ENCODE results near the gene IL1R1. TPM values are rescaled to one million over a fixed set of nuclear protein-coding genes. Genes with fewer than 3 reads are reported as not detected.

Gene IL1R1
- total and polyA plus RNA-seq, 4 donors = 14.0 to 49.3 (median 29.5) TPM

DNA sequence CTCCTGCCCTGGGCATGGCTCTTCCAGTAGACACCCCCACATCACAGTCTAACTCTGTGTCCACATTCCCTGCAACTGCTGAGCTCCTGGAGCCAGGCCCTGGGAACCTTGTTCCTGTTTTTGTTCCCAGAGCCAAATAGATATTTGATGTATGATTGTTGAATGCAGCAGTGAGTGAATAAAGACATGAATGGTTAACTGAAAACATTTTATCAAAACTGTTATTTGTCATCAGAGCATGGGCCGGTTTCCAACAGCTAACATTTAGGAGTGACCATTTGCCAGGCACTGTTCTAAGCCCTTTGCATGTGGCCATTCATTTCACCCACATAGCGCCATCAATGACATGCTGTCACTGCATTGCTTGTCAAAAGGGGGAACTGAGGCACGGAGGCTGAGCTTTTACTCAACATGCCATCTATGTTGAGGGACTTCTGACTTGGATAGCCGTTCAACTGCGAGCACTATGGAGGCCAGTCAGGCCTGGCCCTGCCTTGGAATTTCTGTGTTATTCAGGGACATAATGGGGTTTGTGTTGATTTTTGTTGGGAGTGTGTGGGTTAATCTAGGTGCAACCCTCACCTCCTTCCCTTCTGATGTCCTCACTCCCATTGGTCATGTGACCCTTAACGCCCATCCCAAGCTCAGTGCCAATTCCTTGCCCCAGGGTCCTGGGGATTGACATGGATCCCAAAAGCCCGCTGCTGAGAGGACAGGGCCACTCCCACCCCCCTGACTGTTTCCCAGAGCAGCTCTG is 12.6 kb downstream of the IL1R1 start:
- Histone ChIP-seq H3K4me3 (ENCODE audit: low read depth in 1 of 3, low read length in 3 of 3) (no peak overlapping the region), H3K4me1 (ENCODE audit: control insufficient read depth in 4 of 4, insufficient read depth in 4 of 4, low read length in 3 of 4) (peaks cover 10 to 39% (median 24%) of the 10 kb centered on the region in 4 donors), H3K9ac (ENCODE audit: low read depth in 1 of 2, low read length in 2 of 2) (peak overlapping the region; percentile 7 to 8), H3K27me3 (ENCODE audit: control insufficient read depth in 4 of 4, insufficient read depth in 4 of 4, low read length in 3 of 4) (no peaks in the 10 kb centered on the region), H3K27ac (ENCODE audit: low read depth in 1 of 2, low read length in 2 of 2) (peak overlapping the region; percentile 83 to 87), H3K36me3 (ENCODE audit: control insufficient read depth in 4 of 4, insufficient read depth in 3 of 4, low read depth in 1 of 4, low read length in 3 of 4) (peaks cover 0 to 25% (median 7%) of the 10 kb centered on the region in 4 donors), H3K9me3 (ENCODE audit: control insufficient read depth in 4 of 4, low read length in 3 of 4) (no peaks in the 10 kb centered on the region)
- WGBS = 47% methylated on average over 7 of the region's 7 CpGs
- DNase-seq (ENCODE audit: low spot score) = no peak
- TF ChIP-seq, protein P1, sequence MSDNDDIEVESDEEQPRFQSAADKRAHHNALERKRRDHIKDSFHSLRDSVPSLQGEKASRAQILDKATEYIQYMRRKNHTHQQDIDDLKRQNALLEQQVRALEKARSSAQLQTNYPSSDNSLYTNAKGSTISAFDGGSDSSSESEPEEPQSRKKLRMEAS (IDR thresholded peaks at IDR 0.05) = no peak
- TF ChIP-seq HNF4A (conservative IDR thresholded peaks at IDR 0.05) = no peak
- TF ChIP-seq, protein P2, sequence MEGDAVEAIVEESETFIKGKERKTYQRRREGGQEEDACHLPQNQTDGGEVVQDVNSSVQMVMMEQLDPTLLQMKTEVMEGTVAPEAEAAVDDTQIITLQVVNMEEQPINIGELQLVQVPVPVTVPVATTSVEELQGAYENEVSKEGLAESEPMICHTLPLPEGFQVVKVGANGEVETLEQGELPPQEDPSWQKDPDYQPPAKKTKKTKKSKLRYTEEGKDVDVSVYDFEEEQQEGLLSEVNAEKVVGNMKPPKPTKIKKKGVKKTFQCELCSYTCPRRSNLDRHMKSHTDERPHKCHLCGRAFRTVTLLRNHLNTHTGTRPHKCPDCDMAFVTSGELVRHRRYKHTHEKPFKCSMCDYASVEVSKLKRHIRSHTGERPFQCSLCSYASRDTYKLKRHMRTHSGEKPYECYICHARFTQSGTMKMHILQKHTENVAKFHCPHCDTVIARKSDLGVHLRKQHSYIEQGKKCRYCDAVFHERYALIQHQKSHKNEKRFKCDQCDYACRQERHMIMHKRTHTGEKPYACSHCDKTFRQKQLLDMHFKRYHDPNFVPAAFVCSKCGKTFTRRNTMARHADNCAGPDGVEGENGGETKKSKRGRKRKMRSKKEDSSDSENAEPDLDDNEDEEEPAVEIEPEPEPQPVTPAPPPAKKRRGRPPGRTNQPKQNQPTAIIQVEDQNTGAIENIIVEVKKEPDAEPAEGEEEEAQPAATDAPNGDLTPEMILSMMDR (IDR thresholded peaks at IDR 0.05; ENCODE audit: low read depth, low read length, missing input control) = peak; percentile 1
- TF ChIP-seq JUND (IDR thresholded peaks at IDR 0.05) = no peak

DNA sequence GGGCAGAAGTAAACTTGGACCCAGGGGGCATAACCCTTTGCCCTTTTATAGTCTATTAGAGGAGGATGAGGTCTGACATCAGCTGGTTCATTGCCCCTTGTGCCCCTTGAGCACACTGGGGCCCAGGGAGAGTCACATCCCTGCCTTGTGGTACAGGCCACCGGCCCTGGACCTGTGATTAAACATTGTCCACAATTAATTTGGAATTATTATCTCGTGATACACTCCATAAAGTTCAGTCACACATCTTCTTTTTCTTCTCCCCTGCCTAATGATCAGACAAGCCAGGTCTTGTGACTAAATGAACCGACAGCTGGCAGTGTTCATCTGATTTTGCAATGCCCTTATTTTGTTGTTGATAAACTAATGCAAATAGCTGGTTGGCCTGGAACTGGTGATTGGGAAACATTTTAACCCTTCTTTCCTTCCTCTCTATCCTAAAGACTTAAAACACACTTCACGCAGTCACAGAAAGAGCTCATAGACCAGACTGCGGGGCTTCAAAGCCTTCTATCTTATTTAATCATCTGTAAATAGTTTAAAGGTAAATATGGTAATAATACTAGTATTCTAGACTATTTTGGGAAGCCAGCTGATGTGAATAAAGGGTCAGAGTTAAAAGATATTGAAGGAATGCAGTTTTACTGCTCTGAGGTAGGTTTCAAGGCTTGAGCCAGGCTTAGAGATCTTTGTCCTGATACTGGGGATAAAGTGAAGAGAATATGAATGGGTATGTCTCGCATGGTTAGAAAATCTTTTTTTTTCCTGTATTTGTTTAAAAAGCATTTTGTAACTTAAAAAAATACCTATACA is 13.4 kb downstream of the IL1R1 start:
- Histone ChIP-seq H3K27me3 (ENCODE audit: control insufficient read depth in 4 of 4, insufficient read depth in 4 of 4, low read length in 3 of 4) (no peaks in the 10 kb centered on the region), H3K9ac (ENCODE audit: low read depth in 1 of 2, low read length in 2 of 2) (peak overlapping the region; percentile 7 to 40), H3K27ac (ENCODE audit: low read depth in 1 of 2, low read length in 2 of 2) (peak overlapping the region; percentile 83 to 87), H3K4me3 (ENCODE audit: low read depth in 1 of 3, low read length in 3 of 3) (no peak overlapping the region), H3K4me1 (ENCODE audit: control insufficient read depth in 4 of 4, insufficient read depth in 4 of 4, low read length in 3 of 4) (peaks cover 10 to 45% (median 24%) of the 10 kb centered on the region in 4 donors), H3K36me3 (ENCODE audit: control insufficient read depth in 4 of 4, insufficient read depth in 3 of 4, low read depth in 1 of 4, low read length in 3 of 4) (peaks cover 3 to 27% (median 9%) of the 10 kb centered on the region in 4 donors), H3K9me3 (ENCODE audit: control insufficient read depth in 4 of 4, low read length in 3 of 4) (no peaks in the 10 kb centered on the region)
- DNase-seq (ENCODE audit: low spot score) = no peak
- 22% methylated on average over 6 of the region's 6 CpGs for WGBS
- peak; percentile 77 for TF ChIP-seq FOXA2 (IDR thresholded peaks at IDR 0.05)
- TF ChIP-seq YY1 (IDR thresholded peaks at IDR 0.05) = peak; percentile 60
- peak in 1 of 2 donors; percentile 12 for TF ChIP-seq EGR1 (IDR thresholded peaks at IDR 0.05; ENCODE audit: low read depth in 2 of 2)
- TF ChIP-seq NR2F2 (IDR thresholded peaks at IDR 0.05) = peak; percentile 95
- TF ChIP-seq JUND (IDR thresholded peaks at IDR 0.05) = peak; percentile 81 to 85
- peak; percentile 37 to 49 for TF ChIP-seq RAD21 (IDR thresholded peaks at IDR 0.05)
- TF ChIP-seq, protein P2 (IDR thresholded peaks at IDR 0.05; ENCODE audit: low read depth, low read length, missing input control) = peak; percentile 1
- TF ChIP-seq, protein P1 (IDR thresholded peaks at IDR 0.05) = peak; percentile 40
- TF ChIP-seq HNF4A (conservative IDR thresholded peaks at IDR 0.05) = peak; percentile 92 to 97
- TF ChIP-seq SP1 (IDR thresholded peaks at IDR 0.05) = peak; percentile 95
- TF ChIP-seq, protein P3, sequence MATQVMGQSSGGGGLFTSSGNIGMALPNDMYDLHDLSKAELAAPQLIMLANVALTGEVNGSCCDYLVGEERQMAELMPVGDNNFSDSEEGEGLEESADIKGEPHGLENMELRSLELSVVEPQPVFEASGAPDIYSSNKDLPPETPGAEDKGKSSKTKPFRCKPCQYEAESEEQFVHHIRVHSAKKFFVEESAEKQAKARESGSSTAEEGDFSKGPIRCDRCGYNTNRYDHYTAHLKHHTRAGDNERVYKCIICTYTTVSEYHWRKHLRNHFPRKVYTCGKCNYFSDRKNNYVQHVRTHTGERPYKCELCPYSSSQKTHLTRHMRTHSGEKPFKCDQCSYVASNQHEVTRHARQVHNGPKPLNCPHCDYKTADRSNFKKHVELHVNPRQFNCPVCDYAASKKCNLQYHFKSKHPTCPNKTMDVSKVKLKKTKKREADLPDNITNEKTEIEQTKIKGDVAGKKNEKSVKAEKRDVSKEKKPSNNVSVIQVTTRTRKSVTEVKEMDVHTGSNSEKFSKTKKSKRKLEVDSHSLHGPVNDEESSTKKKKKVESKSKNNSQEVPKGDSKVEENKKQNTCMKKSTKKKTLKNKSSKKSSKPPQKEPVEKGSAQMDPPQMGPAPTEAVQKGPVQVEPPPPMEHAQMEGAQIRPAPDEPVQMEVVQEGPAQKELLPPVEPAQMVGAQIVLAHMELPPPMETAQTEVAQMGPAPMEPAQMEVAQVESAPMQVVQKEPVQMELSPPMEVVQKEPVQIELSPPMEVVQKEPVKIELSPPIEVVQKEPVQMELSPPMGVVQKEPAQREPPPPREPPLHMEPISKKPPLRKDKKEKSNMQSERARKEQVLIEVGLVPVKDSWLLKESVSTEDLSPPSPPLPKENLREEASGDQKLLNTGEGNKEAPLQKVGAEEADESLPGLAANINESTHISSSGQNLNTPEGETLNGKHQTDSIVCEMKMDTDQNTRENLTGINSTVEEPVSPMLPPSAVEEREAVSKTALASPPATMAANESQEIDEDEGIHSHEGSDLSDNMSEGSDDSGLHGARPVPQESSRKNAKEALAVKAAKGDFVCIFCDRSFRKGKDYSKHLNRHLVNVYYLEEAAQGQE (IDR thresholded peaks at IDR 0.05) = peak; percentile 84
- TF ChIP-seq, protein P4, sequence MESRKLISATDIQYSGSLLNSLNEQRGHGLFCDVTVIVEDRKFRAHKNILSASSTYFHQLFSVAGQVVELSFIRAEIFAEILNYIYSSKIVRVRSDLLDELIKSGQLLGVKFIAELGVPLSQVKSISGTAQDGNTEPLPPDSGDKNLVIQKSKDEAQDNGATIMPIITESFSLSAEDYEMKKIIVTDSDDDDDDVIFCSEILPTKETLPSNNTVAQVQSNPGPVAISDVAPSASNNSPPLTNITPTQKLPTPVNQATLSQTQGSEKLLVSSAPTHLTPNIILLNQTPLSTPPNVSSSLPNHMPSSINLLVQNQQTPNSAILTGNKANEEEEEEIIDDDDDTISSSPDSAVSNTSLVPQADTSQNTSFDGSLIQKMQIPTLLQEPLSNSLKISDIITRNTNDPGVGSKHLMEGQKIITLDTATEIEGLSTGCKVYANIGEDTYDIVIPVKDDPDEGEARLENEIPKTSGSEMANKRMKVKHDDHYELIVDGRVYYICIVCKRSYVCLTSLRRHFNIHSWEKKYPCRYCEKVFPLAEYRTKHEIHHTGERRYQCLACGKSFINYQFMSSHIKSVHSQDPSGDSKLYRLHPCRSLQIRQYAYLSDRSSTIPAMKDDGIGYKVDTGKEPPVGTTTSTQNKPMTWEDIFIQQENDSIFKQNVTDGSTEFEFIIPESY (IDR thresholded peaks at IDR 0.05) = peak; percentile 89
- no peak for TF ChIP-seq TAF1 (conservative IDR thresholded peaks at IDR 0.05)
- TF ChIP-seq RXRA (IDR thresholded peaks at IDR 0.05) = peak; percentile 97 to 98
- TF ChIP-seq, protein P5, sequence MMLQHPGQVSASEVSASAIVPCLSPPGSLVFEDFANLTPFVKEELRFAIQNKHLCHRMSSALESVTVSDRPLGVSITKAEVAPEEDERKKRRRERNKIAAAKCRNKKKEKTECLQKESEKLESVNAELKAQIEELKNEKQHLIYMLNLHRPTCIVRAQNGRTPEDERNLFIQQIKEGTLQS (IDR thresholded peaks at IDR 0.05) = peak; percentile 77
- TF ChIP-seq HNF4G (IDR thresholded peaks at IDR 0.05) = peak; percentile 71
- peak; percentile 35 for TF ChIP-seq FOXA1 (IDR thresholded peaks at IDR 0.05)
- peak in 1 of 2 donors; percentile 45 for TF ChIP-seq GABPA (IDR thresholded peaks at IDR 0.05 in 1 of 2, conservative IDR thresholded peaks at IDR 0.05 in 1 of 2)
